LNCaP clone FGC (cell line): Measurements from ENCODE around the gene NOBOX.

ENCODE experiments used
- DNase-seq: peaks from one replicate; pipeline ENCODE4 v3.0.0-alpha.2; 2011; ENCODE audit warnings: low read depth
- H3K4me3 ChIP-seq: 2 replicates; pipeline ENCODE4 v1.5.1; 2011; ENCODE audit warnings: mild to moderate bottlenecking, low read depth, low read length, control low read depth
- CTCF ChIP-seq: IDR thresholded peaks from 2 replicates; pipeline ENCODE4 v1.5.1; 2012; ENCODE audit warnings: mild to moderate bottlenecking; ENCODE audit not compliant: control insufficient read depth, insufficient read depth; ENCODE audit errors: extremely low read depth

Gene NOBOX

GRCh38 chr7:144397086-144397485, 6.4 kb downstream of the NOBOX start:
- no peak for DNase-seq
- H3K4me3 ChIP-seq: no peak overlapping the region
- TF ChIP-seq CTCF: no peak

GRCh38 chr7:144391823-144392255, 11.7 kb downstream of the NOBOX start:
- TF ChIP-seq CTCF: peak; percentile 70
- no peak overlapping the region for H3K4me3 ChIP-seq
- DNase-seq: peak; percentile 23

GRCh38 chr7:144391014-144391413, 12.5 kb downstream of the NOBOX start:
- no peak overlapping the region for H3K4me3 ChIP-seq
- DNase-seq: no peak
- TF ChIP-seq CTCF: no peak

- DNase-seq: peak; percentile 58
- TF ChIP-seq CTCF: no peak
- H3K4me3 ChIP-seq: no peak overlapping the region
Observed at GRCh38 chr7:144390481-144390880, 13.0 kb downstream of the NOBOX start.

- DNase-seq: no peak
- no peak overlapping the region for H3K4me3 ChIP-seq
- no peak for TF ChIP-seq CTCF
Observed at GRCh38 chr7:144388950-144389349, 14.5 kb downstream of the NOBOX start.

- no peak overlapping the region for H3K4me3 ChIP-seq
- no peak for TF ChIP-seq CTCF
- no peak for DNase-seq
Observed at GRCh38 chr7:144386741-144387140, 16.8 kb downstream of the NOBOX start.

GRCh38 chr7:144384555-144385245, 18.8 kb downstream of the NOBOX start:
- no peak for DNase-seq
- TF ChIP-seq CTCF: no peak
- H3K4me3 ChIP-seq: no peak overlapping the region
